SK-N-SH (cell line): ENCODE measurements around the gene SLC17A7. TPM values are rescaled to one million over a fixed set of nuclear protein-coding genes. Genes with fewer than 3 reads are reported as not detected.
A peak's percentile ranks its signal among the peaks of the same experiment; 100 is the strongest.

Source experiments
- CTCF ChIA-PET: fragments of 300-600, 350-600 bp; formaldehyde crosslinking; extraction: SDS; loops from one replicate; lab custom pipeline; 2021; lab: Yijun Ruan, JAX
- POLR2A ChIA-PET: fragments of 350-600 bp; sonication (Branson Sonifier 250); formaldehyde crosslinking; extraction: SDS; loops from one replicate; lab custom pipeline; 2020; ENCODE audit warnings: antibody characterized with exemption, inconsistent platforms; lab: Yijun Ruan, JAX
- DNase-seq: peaks from one replicate; pipeline ENCODE4 v3.0.0; 2012
- H2AFZ ChIP-seq: fragments of 200-600 bp; sonication (generic); 2 replicates; pipeline ENCODE4 v1.8.1; 2016; ENCODE audit warnings: antibody characterized with exemption, mild to moderate bottlenecking, low read depth
- H3F3A ChIP-seq: fragments of 200-600 bp; sonication (generic); replicated peaks from 2 replicates; pipeline ENCODE3; 2016; ENCODE audit warnings: antibody characterized with exemption, mild to moderate bottlenecking; ENCODE audit not compliant: insufficient read depth
- H3K27ac ChIP-seq, 2 experiments: fragments of 200-500 bp in 1 of 2; fragments of 200-600 bp in 1 of 2; sonication (Bioruptor generic) in 1 of 2; sonication (generic), shearing (Covaris generic) in 1 of 2; 2 replicates each; pipeline versions ENCODE4 v1.5.1 to v1.6.1; 2014 to 2016; ENCODE audit warnings: low read depth in 2 of 2, inconsistent platforms in 1 of 2, low read length in 1 of 2, mild to moderate bottlenecking in 1 of 2, mixed read lengths in 1 of 2
- H3K27me3 ChIP-seq: fragments of 200-600 bp; sonication (generic), shearing (Covaris generic); 2 replicates; pipeline ENCODE4 v1.6.1; 2016; ENCODE audit warnings: mixed run types; ENCODE audit not compliant: insufficient read depth
- H3K36me3 ChIP-seq, 2 experiments: fragments of 200-500 bp in 1 of 2; fragments of 200-600 bp in 1 of 2; sonication (Bioruptor generic) in 1 of 2; sonication (generic) in 1 of 2; replicated peaks in 1 of 2; 2 replicates each; pipeline versions ENCODE3 to v1.5.1; 2014 to 2016; ENCODE audit warnings: low read length in 1 of 2, mild to moderate bottlenecking in 1 of 2; ENCODE audit not compliant: insufficient read depth in 2 of 2, control insufficient read depth in 1 of 2
- H3K4me1 ChIP-seq, 2 experiments: fragments of 200-500 bp in 1 of 2; fragments of 200-600 bp in 1 of 2; sonication (Bioruptor generic) in 1 of 2; sonication (generic), shearing (Covaris generic) in 1 of 2; 2 replicates each; pipeline versions ENCODE4 v1.5.1 to v1.6.1; 2014 to 2016; ENCODE audit warnings: low read depth in 1 of 2, low read length in 1 of 2, mixed run types in 1 of 2; ENCODE audit not compliant: insufficient read depth in 2 of 2, control insufficient read depth in 1 of 2
- H3K4me2 ChIP-seq: fragments of 200-600 bp; sonication (generic), shearing (Covaris generic); 2 replicates; pipeline ENCODE4 v1.6.1; 2017; ENCODE audit warnings: mixed run types
- H3K4me3 ChIP-seq, 2 experiments: fragments of 200-500 bp in 1 of 2; fragments of 200-600 bp in 1 of 2; sonication (Bioruptor generic) in 1 of 2; sonication (generic), shearing (Covaris generic) in 1 of 2; 2 replicates each; pipeline versions ENCODE4 v1.5.1 to v1.8.1; 2014 to 2016; ENCODE audit warnings: low read depth in 2 of 2, inconsistent platforms in 1 of 2, low read length in 1 of 2, mild to moderate bottlenecking in 1 of 2, mixed read lengths in 1 of 2, moderate library complexity in 1 of 2
- H3K79me2 ChIP-seq: fragments of 200-600 bp; sonication (generic); 2 replicates; pipeline ENCODE4 v1.8.1; 2017; ENCODE audit warnings: mild to moderate bottlenecking; ENCODE audit not compliant: insufficient read depth
- H3K9ac ChIP-seq: fragments of 200-600 bp; sonication (generic); 2 replicates; pipeline ENCODE4 v1.6.1; 2017; ENCODE audit warnings: mixed run types
- H3K9me2 ChIP-seq: fragments of 200-600 bp; sonication (generic); 2 replicates; pipeline ENCODE4 v1.6.1; 2017; ENCODE audit warnings: mixed run types
- H3K9me3 ChIP-seq: fragments of 200-600 bp; sonication (generic); 2 replicates; pipeline ENCODE4 v1.6.1; 2017; ENCODE audit warnings: mixed run types, mild to moderate bottlenecking, moderate library complexity
- H4K20me1 ChIP-seq: fragments of 200-600 bp; sonication (generic); 2 replicates; pipeline ENCODE4 v1.6.1; 2017; ENCODE audit warnings: mild to moderate bottlenecking, mixed run types; ENCODE audit not compliant: insufficient read depth
- CHD2 ChIP-seq: fragments of 150-350 bp; IDR thresholded peaks from 2 replicates; pipeline ENCODE4 v1.6.1; 2018; ENCODE audit warnings: low read length; ENCODE audit not compliant: partially characterized antibody
- FOXM1 ChIP-seq: IDR thresholded peaks from 2 replicates; pipeline ENCODE4 v1.4.0; 2012; ENCODE audit warnings: low read depth, mild to moderate bottlenecking
- GABPA ChIP-seq: IDR thresholded peaks from 2 replicates; pipeline ENCODE4 v1.4.0; 2012; ENCODE audit warnings: low read depth, mild to moderate bottlenecking
- GATA2 ChIP-seq: sonication (generic); formaldehyde crosslinking; IDR thresholded peaks from 2 replicates; pipeline ENCODE4 v1.5.0; 2020; ENCODE audit warnings: mild to moderate bottlenecking, missing genetic modification reagents
- NFIC ChIP-seq: IDR thresholded peaks from 2 replicates; pipeline ENCODE4 v1.4.0; 2012; ENCODE audit warnings: borderline replicate concordance
- NRF1 ChIP-seq: IDR thresholded peaks from 2 replicates; pipeline ENCODE4 v1.6.1; 2012; ENCODE audit warnings: low read depth, mild to moderate bottlenecking, low read length
- RAD21 ChIP-seq: IDR thresholded peaks from 2 replicates; pipeline ENCODE4 v1.6.1; 2012; ENCODE audit warnings: mild to moderate bottlenecking, low read length
- RXRA ChIP-seq: IDR thresholded peaks from 2 replicates; pipeline ENCODE4 v1.4.0; 2012; ENCODE audit warnings: low read depth, mild to moderate bottlenecking, borderline replicate concordance
- SIN3A ChIP-seq: IDR thresholded peaks from 2 replicates; pipeline ENCODE4 v1.6.1; 2012; ENCODE audit warnings: low read depth, mild to moderate bottlenecking, low read length, moderate library complexity, borderline replicate concordance
- SMC3 ChIP-seq: IDR thresholded peaks from 2 replicates; pipeline ENCODE4 v1.6.1; 2012; ENCODE audit warnings: low read depth, low read length, improper control_type of control experiment
- TEAD4 ChIP-seq: IDR thresholded peaks from 2 replicates; pipeline ENCODE4 v1.4.0; 2012; ENCODE audit warnings: mild to moderate bottlenecking, borderline replicate concordance; ENCODE audit not compliant: insufficient read depth
- YY1 ChIP-seq: IDR thresholded peaks from 2 replicates; pipeline ENCODE4 v1.4.0; 2012; ENCODE audit warnings: low read depth, mild to moderate bottlenecking
- WGBS: methylation state at CpG from one replicate; pipeline ENCODE4 v1.1.6; 2017; ENCODE audit warnings: low lambda C conversion rate; 5-methylcytosine and 5-hydroxymethylcytosine counted together
- polyA plus RNA-seq, 3 experiments: library from polyadenylated mRNA; depleted of rRNA; stranded (reverse); fragments of >200 nt; gene quantifications; 2 replicates each; pipeline ENCODE4 v1.2.3, GENCODE V29; 2012
- TF ChIP-seq, protein P1 (sequence below): IDR thresholded peaks from 2 replicates; pipeline ENCODE4; 2012
- TF ChIP-seq, protein P2 (sequence below): fragments of 150-350 bp; IDR thresholded peaks from 2 replicates; pipeline ENCODE4 v1.6.1; 2016; ENCODE audit warnings: mild to moderate bottlenecking, low read depth, low read length
- TF ChIP-seq, protein P3 (sequence below): fragments of 200-600 bp; sonication (generic); IDR thresholded peaks from 2 replicates; pipeline ENCODE4 v1.6.1; 2017; ENCODE audit warnings: antibody characterized with exemption, mild to moderate bottlenecking, moderate library complexity

Gene SLC17A7
- polyA plus RNA-seq, 1 of the 3 experiments (the other 2 are of a cell fraction), result 0.59 TPM

DNA sequence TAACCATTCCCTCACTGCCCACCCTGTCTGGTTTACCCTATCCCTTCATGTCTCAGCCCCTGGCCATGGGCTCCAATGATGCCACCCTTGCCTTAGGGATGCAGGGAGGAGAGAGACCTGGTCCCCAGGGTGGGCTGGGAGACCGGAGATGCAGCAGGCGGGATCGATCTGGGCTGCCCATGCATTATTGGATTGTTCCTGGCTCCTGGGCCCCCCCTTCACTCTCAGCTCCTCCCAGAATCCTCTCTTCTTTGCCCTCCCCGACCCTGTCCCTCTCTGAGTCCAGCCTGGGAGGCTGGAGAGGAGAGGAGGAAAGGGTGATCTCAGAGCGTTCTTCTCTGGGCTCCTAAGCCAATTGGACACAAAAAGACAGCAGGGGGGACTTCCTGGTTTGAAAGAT is 47.4 kb downstream of the SLC17A7 start:
- Histone ChIP-seq H4K20me1 (no peaks in the 10 kb centered on the region), H3K9me3 (no peaks in the 10 kb centered on the region), H3K4me3 (no peak overlapping the region), H2AFZ (no peak overlapping the region), H3K9ac (no peak overlapping the region), H3K27me3 (peaks cover 32% of the 10 kb centered on the region), H3K79me2 (no peaks in the 10 kb centered on the region), H3K9me2 (no peaks in the 10 kb centered on the region), H3K27ac (no peak overlapping the region), H3F3A (peaks cover 9% of the 10 kb centered on the region), H3K4me1 (peaks cover 0 to 2% of the 10 kb centered on the region in 2 experiments; a peak in 1 of 4 replicates), H3K36me3 (no peaks in the 10 kb centered on the region), H3K4me2 (no peak overlapping the region)
- no peak for DNase-seq
- ChIA-PET POLR2A (no interaction called here), CTCF (interaction anchor here (1.2 to 8.8 kb wide), 3 partner anchors 20 to 50 kb away, joined by 3 to 149 read pairs (median 108); partner anchors contain the start of gene SLC17A7)
- no peak for TF ChIP-seq YY1
- no peak for TF ChIP-seq SIN3A
- TF ChIP-seq, protein P1, sequence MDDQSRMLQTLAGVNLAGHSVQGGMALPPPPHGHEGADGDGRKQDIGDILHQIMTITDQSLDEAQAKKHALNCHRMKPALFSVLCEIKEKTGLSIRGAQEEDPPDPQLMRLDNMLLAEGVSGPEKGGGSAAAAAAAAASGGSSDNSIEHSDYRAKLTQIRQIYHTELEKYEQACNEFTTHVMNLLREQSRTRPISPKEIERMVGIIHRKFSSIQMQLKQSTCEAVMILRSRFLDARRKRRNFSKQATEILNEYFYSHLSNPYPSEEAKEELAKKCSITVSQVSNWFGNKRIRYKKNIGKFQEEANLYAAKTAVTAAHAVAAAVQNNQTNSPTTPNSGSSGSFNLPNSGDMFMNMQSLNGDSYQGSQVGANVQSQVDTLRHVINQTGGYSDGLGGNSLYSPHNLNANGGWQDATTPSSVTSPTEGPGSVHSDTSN, result no peak
- TF ChIP-seq GATA2 (CRISPR knock-in tag), result no peak
- TF ChIP-seq SMC3, result no peak
- TF ChIP-seq NRF1, result no peak
- no peak for TF ChIP-seq NFIC
- no peak for TF ChIP-seq TEAD4
- TF ChIP-seq CHD2, result no peak
- TF ChIP-seq FOXM1, result no peak
- TF ChIP-seq, protein P2, sequence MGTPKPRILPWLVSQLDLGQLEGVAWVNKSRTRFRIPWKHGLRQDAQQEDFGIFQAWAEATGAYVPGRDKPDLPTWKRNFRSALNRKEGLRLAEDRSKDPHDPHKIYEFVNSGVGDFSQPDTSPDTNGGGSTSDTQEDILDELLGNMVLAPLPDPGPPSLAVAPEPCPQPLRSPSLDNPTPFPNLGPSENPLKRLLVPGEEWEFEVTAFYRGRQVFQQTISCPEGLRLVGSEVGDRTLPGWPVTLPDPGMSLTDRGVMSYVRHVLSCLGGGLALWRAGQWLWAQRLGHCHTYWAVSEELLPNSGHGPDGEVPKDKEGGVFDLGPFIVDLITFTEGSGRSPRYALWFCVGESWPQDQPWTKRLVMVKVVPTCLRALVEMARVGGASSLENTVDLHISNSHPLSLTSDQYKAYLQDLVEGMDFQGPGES, result no peak
- no peak for TF ChIP-seq GABPA
- no peak for TF ChIP-seq RXRA
- WGBS, result 15% methylated on average over 5 of the region's 5 CpGs

DNA sequence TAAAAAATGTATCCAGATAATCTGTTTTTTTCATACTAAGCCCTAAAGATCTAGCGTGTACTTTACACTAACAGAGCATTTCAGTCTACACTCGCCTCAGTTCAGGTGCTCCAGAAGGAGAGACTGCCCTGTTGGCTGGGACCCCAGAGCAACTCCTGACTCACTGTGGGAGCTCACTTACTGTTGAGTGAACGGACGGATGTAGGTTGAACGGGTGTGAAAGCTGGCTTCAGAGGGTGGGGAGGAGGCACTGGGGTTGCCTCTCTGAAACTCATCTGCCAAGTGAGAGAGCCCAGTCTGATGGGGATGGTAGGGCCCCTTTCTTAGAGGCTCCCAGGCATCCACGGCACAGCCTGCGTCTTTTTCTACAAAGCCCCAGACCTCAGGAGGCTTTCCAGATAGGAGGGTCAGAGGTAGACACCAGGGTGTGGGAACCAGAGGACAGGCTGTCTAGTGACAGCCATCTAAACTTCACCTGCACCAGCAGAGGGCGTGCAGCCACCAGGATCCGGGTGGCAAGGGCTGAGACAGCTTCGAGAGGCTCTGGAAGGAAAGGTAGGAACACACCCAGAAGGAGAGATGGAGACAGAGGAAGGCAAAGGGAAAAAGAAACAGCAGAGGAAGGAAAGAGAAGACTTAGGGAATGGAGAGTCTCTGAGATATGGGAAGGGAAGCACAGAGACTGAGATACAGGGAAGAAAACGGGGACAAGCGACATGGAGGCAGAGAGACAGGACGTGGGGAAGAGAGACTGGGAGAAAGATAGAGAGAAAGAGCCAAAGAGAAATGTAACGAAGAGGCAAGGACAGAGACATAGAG is 49.5 kb downstream of the SLC17A7 start:
- Histone ChIP-seq H3K36me3 (no peaks in the 10 kb centered on the region), H3K27me3 (peaks cover 32% of the 10 kb centered on the region), H2AFZ (no peak overlapping the region), H3K4me3 (peak overlapping the region in 1 of 2 experiments; percentile 33; a peak in 1 of 4 replicates), H4K20me1 (no peaks in the 10 kb centered on the region), H3F3A (peaks cover 9% of the 10 kb centered on the region), H3K9me3 (no peaks in the 10 kb centered on the region), H3K9me2 (no peaks in the 10 kb centered on the region), H3K9ac (no peak overlapping the region), H3K4me2 (no peak overlapping the region), H3K4me1 (peaks cover 0 to 3% of the 10 kb centered on the region in 2 experiments; a peak in 1 of 4 replicates), H3K27ac (no peak overlapping the region), H3K79me2 (no peaks in the 10 kb centered on the region)
- TF ChIP-seq TEAD4, result no peak
- no peak for TF ChIP-seq YY1
- peak; percentile 98 for TF ChIP-seq RAD21
- TF ChIP-seq, protein P3, sequence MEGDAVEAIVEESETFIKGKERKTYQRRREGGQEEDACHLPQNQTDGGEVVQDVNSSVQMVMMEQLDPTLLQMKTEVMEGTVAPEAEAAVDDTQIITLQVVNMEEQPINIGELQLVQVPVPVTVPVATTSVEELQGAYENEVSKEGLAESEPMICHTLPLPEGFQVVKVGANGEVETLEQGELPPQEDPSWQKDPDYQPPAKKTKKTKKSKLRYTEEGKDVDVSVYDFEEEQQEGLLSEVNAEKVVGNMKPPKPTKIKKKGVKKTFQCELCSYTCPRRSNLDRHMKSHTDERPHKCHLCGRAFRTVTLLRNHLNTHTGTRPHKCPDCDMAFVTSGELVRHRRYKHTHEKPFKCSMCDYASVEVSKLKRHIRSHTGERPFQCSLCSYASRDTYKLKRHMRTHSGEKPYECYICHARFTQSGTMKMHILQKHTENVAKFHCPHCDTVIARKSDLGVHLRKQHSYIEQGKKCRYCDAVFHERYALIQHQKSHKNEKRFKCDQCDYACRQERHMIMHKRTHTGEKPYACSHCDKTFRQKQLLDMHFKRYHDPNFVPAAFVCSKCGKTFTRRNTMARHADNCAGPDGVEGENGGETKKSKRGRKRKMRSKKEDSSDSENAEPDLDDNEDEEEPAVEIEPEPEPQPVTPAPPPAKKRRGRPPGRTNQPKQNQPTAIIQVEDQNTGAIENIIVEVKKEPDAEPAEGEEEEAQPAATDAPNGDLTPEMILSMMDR, result peak; percentile 85
- peak; percentile 92 for TF ChIP-seq SMC3
- TF ChIP-seq SIN3A, result no peak
- peak; percentile 20 for TF ChIP-seq CHD2
- ChIA-PET POLR2A (no interaction called here), CTCF (interaction anchor here (0.6 to 8.8 kb wide), 19 partner anchors 9 to 480 kb away, joined by 3 to 149 read pairs (median 5); partner anchors contain the start of genes GFY and SLC17A7)
- 13% methylated on average over 14 of the region's 14 CpGs for WGBS
- DNase-seq, result peak; percentile 88
